Gastroesophageal sphincter (tissue), 4 donors: ENCODE measurements around the gene NT5M. TPM values are rescaled to one million over a fixed set of nuclear protein-coding genes. Genes with fewer than 3 reads are reported as not detected.

Experiments used
- ATAC-seq: fragments of 150-250 bp; one replicate; pipeline ENCODE4 v1.9.1; 2016; ENCODE audit warnings: mild to moderate bottlenecking, moderate library complexity
- H3K27ac ChIP-seq, 4 donors: fragments of 200-600 bp; sonication (generic) in 3 of 4; 1 replicate in 3 of 4; 2 replicates in 1 of 4; pipeline ENCODE4 v1.5.1; 2016 to 2019
- H3K27me3 ChIP-seq: fragments of 200-600 bp; sonication (generic); one replicate; pipeline ENCODE4 v1.5.1; 2019
- H3K36me3 ChIP-seq, 2 donors: fragments of 200-600 bp; sonication (generic); one replicate each; pipeline ENCODE4 v1.5.1; 2019; ENCODE audit warnings: control low read depth in 1 of 2
- H3K4me1 ChIP-seq, 3 donors: fragments of 200-600 bp; sonication (generic); 1 replicate in 2 of 3; 2 replicates in 1 of 3; pipeline ENCODE4 v1.5.1; 2016 to 2019; ENCODE audit warnings: control low read depth in 2 of 3
- H3K4me3 ChIP-seq, 2 donors: fragments of 200-600 bp; sonication (generic); one replicate each; pipeline ENCODE4 v1.5.1; 2019; ENCODE audit warnings: mild to moderate bottlenecking in 1 of 2, moderate library complexity in 1 of 2
- H3K9me3 ChIP-seq, 3 donors: fragments of 200-600 bp; sonication (generic); one replicate each; pipeline ENCODE4 v1.5.1; 2017 to 2019; ENCODE audit warnings: control low read depth in 2 of 3
- EP300 ChIP-seq: sonication (generic); formaldehyde crosslinking; IDR thresholded peaks from one replicate; pipeline ENCODE4 v1.6.1; 2017; ENCODE audit warnings: antibody characterized with exemption, mild to moderate bottlenecking
- POLR2A ChIP-seq, 2 donors: fragments of 450-650 bp; IDR thresholded peaks; one replicate each; pipeline ENCODE4 v1.6.1; 2017; ENCODE audit warnings: antibody characterized with exemption in 2 of 2, mild to moderate bottlenecking in 2 of 2, moderate library complexity in 1 of 2
- POLR2AphosphoS5 ChIP-seq: sonication (generic); formaldehyde crosslinking; IDR thresholded peaks from one replicate; pipeline ENCODE4 v1.6.1; 2017; ENCODE audit warnings: antibody characterized with exemption
- WGBS, 2 donors: methylation state at CpG; one replicate each; pipeline ENCODE4 v1.1.5; 2018; ENCODE audit warnings: low coverage in 1 of 2; 5-methylcytosine and 5-hydroxymethylcytosine counted together
- total RNA-seq, 4 donors: library from RNA; depleted of rRNA; stranded (reverse); fragments of >200 nt; gene quantifications; one replicate each; pipeline ENCODE4 v1.1.0, GENCODE V29; 2016
- TF ChIP-seq, protein P1 (sequence below), 4 experiments: fragments of 200-600 bp in 2 of 4; fragments of 450-650 bp in 2 of 4; sonication (generic) in 1 of 4; IDR thresholded peaks; one replicate each; pipeline ENCODE4 v1.5.1; 2017 to 2019; ENCODE audit warnings: antibody characterized with exemption in 4 of 4, mild to moderate bottlenecking in 2 of 4, moderate library complexity in 2 of 4

Gene NT5M
- total RNA-seq, 4 donors from 2014 or later = 2.3 to 9.0 (median 4.5) TPM

DNA sequence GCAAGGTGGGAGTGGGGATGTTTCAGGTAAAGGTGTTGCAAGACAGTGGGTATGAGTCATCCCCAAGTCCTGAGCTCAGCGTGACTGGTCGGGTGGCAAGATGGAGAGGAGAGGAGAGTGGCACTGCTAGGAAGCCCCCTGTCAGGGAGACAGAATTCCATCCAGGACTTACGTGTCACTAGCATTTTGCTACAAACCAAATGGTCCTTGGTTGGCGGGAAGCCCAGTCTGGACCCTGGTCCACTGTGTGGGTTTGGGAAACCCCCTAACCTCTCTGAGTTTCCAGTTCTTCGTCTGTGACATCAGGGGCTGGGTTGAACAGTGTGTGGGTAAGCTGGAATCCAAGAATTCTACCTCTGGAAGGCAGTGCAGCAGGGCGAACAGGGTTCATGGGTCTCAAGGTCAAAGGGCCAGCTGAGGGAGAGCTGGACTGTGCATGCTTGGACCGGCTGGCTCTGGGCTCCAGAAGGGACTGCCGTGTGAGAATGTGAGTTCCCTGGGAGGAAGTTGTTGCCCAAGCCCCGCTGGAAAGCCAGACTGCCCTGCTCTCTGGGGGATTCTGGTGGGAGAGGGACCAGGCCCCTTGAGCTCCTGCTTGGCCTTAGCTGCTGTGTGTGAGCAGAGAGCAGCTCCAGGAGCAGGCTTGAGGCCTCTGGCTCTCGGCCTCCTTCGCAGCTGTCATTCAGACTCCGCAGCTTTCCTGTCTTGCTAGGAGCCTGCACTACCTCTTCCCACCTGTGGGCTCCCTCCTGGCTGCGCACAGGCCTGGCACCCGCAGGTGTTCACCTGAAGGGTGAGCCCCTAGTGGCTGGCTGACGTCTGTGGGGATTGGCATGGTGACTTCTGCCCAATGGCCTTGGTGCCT, 84.6 kb downstream of the NT5M start:
- ATAC-seq = no peak
- Histone ChIP-seq H3K36me3 (no peaks in the 10 kb centered on the region), H3K9me3 (no peaks in the 10 kb centered on the region), H3K27ac (no peak overlapping the region), H3K27me3 (peaks cover 40% of the 10 kb centered on the region), H3K4me1 (no peaks in the 10 kb centered on the region), H3K4me3 (no peak overlapping the region)
- 47% methylated on average over 2 of the region's 15 CpGs; no CpG with 5 or more reads in 1 of the 2 donors for WGBS, 2 donors
- TF ChIP-seq POLR2A (IDR thresholded peaks at IDR 0.05) (no peak), POLR2AphosphoS5 (no peak), EP300 (no peak)
- TF ChIP-seq, protein P1, sequence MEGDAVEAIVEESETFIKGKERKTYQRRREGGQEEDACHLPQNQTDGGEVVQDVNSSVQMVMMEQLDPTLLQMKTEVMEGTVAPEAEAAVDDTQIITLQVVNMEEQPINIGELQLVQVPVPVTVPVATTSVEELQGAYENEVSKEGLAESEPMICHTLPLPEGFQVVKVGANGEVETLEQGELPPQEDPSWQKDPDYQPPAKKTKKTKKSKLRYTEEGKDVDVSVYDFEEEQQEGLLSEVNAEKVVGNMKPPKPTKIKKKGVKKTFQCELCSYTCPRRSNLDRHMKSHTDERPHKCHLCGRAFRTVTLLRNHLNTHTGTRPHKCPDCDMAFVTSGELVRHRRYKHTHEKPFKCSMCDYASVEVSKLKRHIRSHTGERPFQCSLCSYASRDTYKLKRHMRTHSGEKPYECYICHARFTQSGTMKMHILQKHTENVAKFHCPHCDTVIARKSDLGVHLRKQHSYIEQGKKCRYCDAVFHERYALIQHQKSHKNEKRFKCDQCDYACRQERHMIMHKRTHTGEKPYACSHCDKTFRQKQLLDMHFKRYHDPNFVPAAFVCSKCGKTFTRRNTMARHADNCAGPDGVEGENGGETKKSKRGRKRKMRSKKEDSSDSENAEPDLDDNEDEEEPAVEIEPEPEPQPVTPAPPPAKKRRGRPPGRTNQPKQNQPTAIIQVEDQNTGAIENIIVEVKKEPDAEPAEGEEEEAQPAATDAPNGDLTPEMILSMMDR (IDR thresholded peaks at IDR 0.05) = no peak

DNA sequence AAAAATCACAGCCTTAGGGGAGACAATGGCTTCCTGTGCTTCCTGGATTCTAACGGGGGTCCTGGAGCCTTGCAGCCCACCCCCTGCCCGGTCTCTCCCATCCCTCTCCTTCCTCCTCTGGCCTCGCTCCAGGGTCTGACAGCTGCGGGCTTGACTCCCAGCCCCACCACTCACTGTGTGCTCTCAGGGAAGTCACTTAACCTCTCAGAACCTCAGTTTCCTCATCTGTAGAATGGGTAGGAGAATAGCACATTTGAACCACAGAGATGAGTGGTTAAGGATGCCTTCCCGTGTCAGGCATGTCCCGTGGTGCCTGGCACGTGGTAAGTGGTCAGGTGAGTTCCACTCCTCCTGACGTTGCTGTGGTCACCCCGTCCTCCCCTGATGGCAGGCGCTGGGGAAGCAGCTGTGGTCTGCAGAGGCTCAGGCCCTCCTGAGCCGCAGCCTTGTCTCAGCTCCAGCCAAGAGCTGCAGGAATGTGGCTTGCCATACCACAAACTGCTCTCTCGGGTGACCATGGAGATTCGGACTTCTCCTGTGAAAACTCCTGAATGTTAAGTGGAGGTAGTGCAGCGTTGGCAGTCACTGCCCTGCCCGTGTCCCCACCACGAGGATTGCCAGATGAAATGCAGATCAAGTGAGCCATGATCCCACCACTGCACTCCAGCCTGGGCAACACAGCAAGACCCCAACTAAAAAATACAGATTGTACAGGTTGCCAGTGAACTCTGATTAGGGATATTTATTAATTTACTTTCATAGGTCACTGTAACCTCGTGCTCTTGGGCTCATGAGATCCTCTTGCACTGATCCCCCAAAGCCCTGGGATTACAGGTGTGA, 85.7 kb downstream of the NT5M start:
- Histone ChIP-seq H3K9me3 (no peaks in the 10 kb centered on the region), H3K27ac (no peak overlapping the region), H3K4me3 (no peak overlapping the region), H3K36me3 (no peaks in the 10 kb centered on the region), H3K27me3 (peaks cover 36% of the 10 kb centered on the region), H3K4me1 (no peaks in the 10 kb centered on the region)
- TF ChIP-seq EP300 (no peak), POLR2AphosphoS5 (no peak), POLR2A (IDR thresholded peaks at IDR 0.05) (no peak)
- TF ChIP-seq, protein P1 (IDR thresholded peaks at IDR 0.05) = no peak
- no peak for ATAC-seq
- 65 to 73% methylated on average over 6 of the region's 17 CpGs for WGBS, 2 donors

DNA sequence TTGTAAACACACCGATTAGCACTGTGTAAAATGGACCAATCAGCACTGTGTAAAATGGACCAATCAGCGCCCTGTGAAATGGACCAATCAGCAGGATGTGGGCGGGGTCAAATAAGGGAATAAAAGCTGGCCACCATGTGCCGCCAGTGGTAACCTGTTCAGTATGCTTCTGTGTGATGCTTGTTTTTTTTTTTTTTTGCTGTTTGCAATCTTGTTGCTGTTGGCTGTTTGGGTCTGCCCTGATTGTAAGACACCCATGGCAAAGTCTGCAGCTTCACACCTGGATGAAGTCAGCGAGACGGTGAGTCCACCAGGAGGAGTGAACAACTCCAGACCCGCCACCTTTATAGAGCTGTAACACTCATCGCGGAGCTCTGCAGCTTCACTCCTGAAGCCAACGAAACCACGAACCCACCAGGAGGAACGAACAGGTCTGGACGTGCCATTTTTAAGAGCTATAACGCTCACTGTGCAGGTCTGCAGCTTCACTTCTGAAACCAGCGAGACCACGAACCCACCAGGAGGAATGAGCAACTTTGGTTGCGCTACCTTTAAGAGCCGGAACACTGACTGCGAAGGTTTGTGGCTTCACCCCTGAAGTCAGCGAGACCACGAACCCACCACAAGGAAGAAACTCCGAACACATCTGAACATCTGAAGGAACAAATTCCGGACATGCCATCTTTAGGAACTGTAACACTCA, 88.6 kb downstream of the NT5M start:
- no peak overlapping the region for H3K27ac ChIP-seq
- 79 to 89% methylated on average over 7 to 11 of the region's 23 CpGs for WGBS, 2 donors
- peaks cover 15% of the 10 kb centered on the region for H3K27me3 ChIP-seq
- ATAC-seq = no peak
- no peaks in the 10 kb centered on the region for H3K36me3 ChIP-seq
- no peak for TF ChIP-seq POLR2AphosphoS5
- TF ChIP-seq, protein P1 (IDR thresholded peaks at IDR 0.05) = no peak
- H3K4me3 ChIP-seq = no peak overlapping the region
- no peaks in the 10 kb centered on the region for H3K4me1 ChIP-seq
- H3K9me3 ChIP-seq = peaks cover 0 to 4% (median 0%) of the 10 kb centered on the region in 3 donors

DNA sequence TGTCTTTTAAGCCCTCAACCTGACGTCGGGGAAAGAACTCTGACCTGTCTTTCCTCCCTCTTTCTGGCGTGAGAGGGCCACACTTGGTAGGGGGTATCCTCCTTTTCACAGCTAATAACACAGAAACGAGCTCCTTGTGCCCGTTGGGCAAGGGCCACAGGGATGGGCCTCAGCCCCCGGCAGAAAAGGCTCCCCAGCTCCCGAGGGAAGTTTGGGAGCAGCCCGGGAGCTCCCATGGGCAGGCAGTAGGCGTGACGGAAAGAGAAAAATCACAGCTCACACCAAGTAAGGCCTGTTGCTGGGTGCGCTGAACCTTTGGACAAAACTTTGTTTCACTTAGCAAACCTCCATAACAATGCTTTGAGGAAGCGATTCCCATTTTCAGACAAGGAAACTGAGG, 90.8 kb downstream of the NT5M start:
- Histone ChIP-seq H3K27me3 (peaks cover 7% of the 10 kb centered on the region), H3K36me3 (no peaks in the 10 kb centered on the region), H3K4me1 (no peaks in the 10 kb centered on the region), H3K27ac (no peak overlapping the region), H3K9me3 (peaks cover 0 to 4% (median 0%) of the 10 kb centered on the region in 3 donors), H3K4me3 (no peak overlapping the region)
- ATAC-seq = no peak
- WGBS, 2 donors = 50% methylated on average over 1 of the region's 12 CpGs; no CpG with 5 or more reads in 1 of the 2 donors
- TF ChIP-seq POLR2AphosphoS5 = no peak
- TF ChIP-seq EP300 = no peak
- TF ChIP-seq, protein P1 (IDR thresholded peaks at IDR 0.05) = no peak
- no peak for TF ChIP-seq POLR2A (IDR thresholded peaks at IDR 0.05)
